Fibroblast of villous mesenchyme (primary cell): Measurements from ENCODE around the gene IGFBP3. TPM values are rescaled to one million over a fixed set of nuclear protein-coding genes. Genes with fewer than 3 reads are reported as not detected.
A peak's percentile ranks its signal among the peaks of the same experiment; 100 is the strongest.
"Not testable (repeated sequence)": the region's sequence is repeated elsewhere in the genome, so short reads cannot be mapped to it uniquely, and the experiment has no call there.

ENCODE experiments used
- DNase-seq: peaks from one replicate; pipeline ENCODE4 v3.0.0-alpha.2; 2010; ENCODE audit warnings: low read depth
- H3K4me3 ChIP-seq: 2 replicates; pipeline ENCODE4 v1.5.1; 2011; ENCODE audit warnings: low read depth, mild to moderate bottlenecking, low read length
- CTCF ChIP-seq: IDR thresholded peaks from 2 replicates; pipeline ENCODE4 v1.5.1; 2012; ENCODE audit warnings: low read depth, mild to moderate bottlenecking, low read length; ENCODE audit not compliant: insufficient read depth
- total RNA-seq: library from RNA; depleted of rRNA; stranded (reverse); fragments of >200 nt; gene quantifications from 2 replicates; pipeline ENCODE4 v1.2.3, GENCODE V29; 2012

IGFBP3 gene
- total RNA-seq, 1 donor: 88.5 TPM

GRCh38 chr7:45962861-45963260 lies 41.8 kb upstream of the IGFBP3 start:
- DNase-seq: no peak
- no peak for TF ChIP-seq CTCF
- no peak overlapping the region for H3K4me3 ChIP-seq

DNA sequence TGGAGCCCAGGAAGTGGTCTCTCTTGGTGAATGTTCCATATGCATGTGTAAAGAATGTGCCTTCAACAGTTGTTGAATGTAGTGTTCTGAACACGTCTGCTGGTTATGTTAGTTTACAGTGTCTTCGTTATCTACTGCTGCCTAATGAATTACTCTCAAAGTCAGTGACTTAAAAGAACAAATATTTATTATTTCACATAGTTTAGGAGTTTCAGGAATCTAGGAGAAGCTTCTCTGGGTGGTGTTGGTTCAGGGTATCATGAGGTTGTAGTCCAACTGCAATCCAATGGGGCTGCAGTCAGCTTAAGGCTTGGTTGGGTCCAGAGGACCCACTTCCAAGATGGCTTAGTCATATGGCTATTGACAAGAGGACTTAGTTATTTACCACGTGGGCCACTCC lies 36.6 kb upstream of the IGFBP3 start:
- no peak for TF ChIP-seq CTCF
- no peak overlapping the region for H3K4me3 ChIP-seq
- DNase-seq: no peak

GRCh38 chr7:45955286-45955685 lies 34.2 kb upstream of the IGFBP3 start:
- no peak for DNase-seq
- TF ChIP-seq CTCF: no peak
- no peak overlapping the region for H3K4me3 ChIP-seq

GRCh38 chr7:45953055-45953454 lies 32.0 kb upstream of the IGFBP3 start:
- DNase-seq, H3K4me3 ChIP-seq: not testable (repeated sequence)

DNA sequence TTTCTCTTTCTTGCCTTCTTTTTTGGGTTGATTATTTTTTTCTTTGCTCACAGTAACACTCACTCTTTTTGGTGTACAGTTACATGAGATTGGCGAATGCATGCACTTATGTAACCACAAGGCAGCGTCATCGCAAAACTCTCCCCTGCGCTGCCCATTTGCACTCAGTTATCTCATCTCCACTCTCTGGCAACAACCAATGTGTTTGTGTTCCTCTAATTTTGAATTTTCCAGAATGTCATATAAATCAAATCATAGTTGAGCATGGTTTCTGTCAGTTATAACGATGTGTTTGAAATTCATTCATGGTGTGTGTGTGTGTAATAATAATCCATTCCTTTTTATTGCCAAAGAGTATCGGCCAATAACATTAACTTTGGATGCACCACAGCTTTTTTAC lies 23.0 kb upstream of the IGFBP3 start:
- TF ChIP-seq CTCF: no peak
- peak; percentile 44 for DNase-seq
- H3K4me3 ChIP-seq: no peak overlapping the region

- H3K4me3 ChIP-seq: no peak overlapping the region
- TF ChIP-seq CTCF: no peak
- DNase-seq: no peak
These were observed 19.9 kb upstream of the IGFBP3 start for GRCh38 chr7:45940939-45941338.

- H3K4me3 ChIP-seq: not testable (repeated sequence)
- peak; percentile 42 for DNase-seq
These were observed 19.2 kb upstream of the IGFBP3 start for GRCh38 chr7:45940237-45940781.

DNA sequence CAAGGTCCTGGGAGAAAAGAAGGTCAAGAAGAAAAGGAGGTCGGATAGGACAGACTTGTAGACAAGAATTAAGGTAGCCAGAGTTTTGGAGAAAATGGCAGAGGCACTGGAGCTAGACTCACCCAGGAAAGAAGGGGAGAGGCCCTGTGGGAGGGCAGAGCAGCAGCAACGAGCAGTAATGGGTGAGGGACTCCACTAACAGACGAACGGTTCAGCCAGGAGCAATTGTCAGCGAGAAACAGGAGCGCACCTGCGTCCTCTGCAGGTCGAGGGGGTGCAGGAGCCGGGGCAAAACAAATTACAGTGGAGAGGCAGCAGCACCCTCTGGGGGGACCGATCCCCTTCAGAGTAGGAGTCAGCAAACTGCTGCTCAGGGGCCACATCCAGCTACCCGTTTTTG lies 18.5 kb upstream of the IGFBP3 start:
- no peak for DNase-seq
- no peak for TF ChIP-seq CTCF
- no peak overlapping the region for H3K4me3 ChIP-seq
